IMR-90 (cell line): ENCODE data around the gene AKIRIN2. TPM values are rescaled to one million over a fixed set of nuclear protein-coding genes. Genes with fewer than 3 reads are reported as not detected.

Experiments used
- ATAC-seq: fragments of 200-7000 bp; cut with Tn5 transposase; 2 replicates; pipeline ENCODE4 v1.9.1; 2020; ENCODE audit warnings: low read depth, mild to moderate bottlenecking, moderate library complexity
- BruUV-seq: library from RNA; stranded (reverse); fragments of 400-500 nt; replicated peaks from 2 replicates; lab custom pipeline; 2021; lab: Mats Ljungman, UMichigan
- CTCF ChIA-PET: fragments of 300-600 bp; formaldehyde crosslinking; extraction: SDS; loops from one replicate; lab custom pipeline; 2021; ENCODE audit warnings: antibody characterized with exemption; lab: Yijun Ruan, JAX
- POLR2A ChIA-PET: fragments of 300-600 bp; sonication (Branson Sonifier 250); formaldehyde crosslinking; loops from one replicate; lab custom pipeline; 2022; ENCODE audit warnings: antibody characterized with exemption; ENCODE audit not compliant: unreplicated experiment; lab: Charles Lee
- DNase-seq: peaks from one replicate; pipeline ENCODE4 v3.0.0; 2013
- H2AFZ ChIP-seq: replicated peaks from 2 replicates; pipeline ENCODE3; 2013; ENCODE audit warnings: low read length, mild to moderate bottlenecking; ENCODE audit not compliant: poor library complexity
- H2AK5ac ChIP-seq: 2 replicates; pipeline ENCODE4 v1.6.1; 2013; ENCODE audit warnings: low read depth, low read length, inconsistent platforms
- H2AK9ac ChIP-seq: replicated peaks from 2 replicates; pipeline ENCODE3; 2013; ENCODE audit warnings: mild to moderate bottlenecking, low read depth, low read length, moderate library complexity; ENCODE audit not compliant: poor library complexity
- H2BK120ac ChIP-seq: 2 replicates; pipeline ENCODE4 v1.6.1; 2013; ENCODE audit warnings: low read depth, low read length, inconsistent platforms
- H2BK15ac ChIP-seq: 3 replicates; pipeline ENCODE4 v1.6.1; 2013; ENCODE audit warnings: low read depth, low read length, inconsistent platforms
- H2BK20ac ChIP-seq: 2 replicates; pipeline ENCODE4 v1.6.1; 2013; ENCODE audit warnings: low read depth, mild to moderate bottlenecking, inconsistent platforms, low read length, moderate library complexity
- H2BK5ac ChIP-seq: 2 replicates; pipeline ENCODE4 v1.6.1; 2013; ENCODE audit warnings: mild to moderate bottlenecking, low read depth, low read length, inconsistent platforms; ENCODE audit not compliant: poor library complexity, severe bottlenecking
- H3K14ac ChIP-seq: replicated peaks from 2 replicates; pipeline ENCODE4 v1.6.1; 2013; ENCODE audit warnings: low read depth, low read length, inconsistent platforms
- H3K18ac ChIP-seq: 2 replicates; pipeline ENCODE4 v1.6.1; 2013; ENCODE audit warnings: low read depth, low read length, control low read depth
- H3K23ac ChIP-seq: 2 replicates; pipeline ENCODE4 v1.6.1; 2013; ENCODE audit warnings: low read depth, low read length, inconsistent platforms
- H3K27ac ChIP-seq: 2 replicates; pipeline ENCODE4 v1.5.1; 2013; ENCODE audit warnings: mild to moderate bottlenecking, control low read depth, low read length; ENCODE audit not compliant: insufficient read depth
- H3K27me3 ChIP-seq: 2 replicates; pipeline ENCODE4 v1.6.1; 2013; ENCODE audit warnings: low read length; ENCODE audit not compliant: control insufficient read depth, insufficient read depth
- H3K36me3 ChIP-seq: 2 replicates; pipeline ENCODE4 v1.6.1; 2013; ENCODE audit warnings: low read length, mixed read lengths; ENCODE audit not compliant: control insufficient read depth, insufficient read depth
- H3K4ac ChIP-seq: 2 replicates; pipeline ENCODE4 v1.6.1; 2013; ENCODE audit warnings: low read depth, low read length, inconsistent platforms
- H3K4me1 ChIP-seq: 2 replicates; pipeline ENCODE4 v1.6.1; 2013; ENCODE audit warnings: low read length, mixed read lengths; ENCODE audit not compliant: control insufficient read depth, insufficient read depth
- H3K4me2 ChIP-seq: 2 replicates; pipeline ENCODE4 v1.6.1; 2013; ENCODE audit warnings: low read depth, mild to moderate bottlenecking, control low read depth, low read length, moderate library complexity
- H3K4me3 ChIP-seq: 2 replicates; pipeline ENCODE4 v1.5.1; 2013; ENCODE audit warnings: low read depth, mild to moderate bottlenecking, control low read depth, low read length, moderate library complexity; ENCODE audit not compliant: insufficient read depth
- H3K56ac ChIP-seq: 2 replicates; pipeline ENCODE4 v1.6.1; 2013; ENCODE audit warnings: low read length, inconsistent platforms; ENCODE audit not compliant: insufficient read depth; ENCODE audit errors: extremely low read depth
- H3K79me1 ChIP-seq, 2 experiments: 2 replicates each; pipeline ENCODE4 v1.6.1; 2013; ENCODE audit warnings: low read length in 2 of 2, inconsistent platforms in 1 of 2, low read depth in 1 of 2
- H3K9ac ChIP-seq: 2 replicates; pipeline ENCODE4 v1.6.1; 2013; ENCODE audit warnings: low read depth, low read length, control low read depth
- H3K9me1 ChIP-seq: 2 replicates; pipeline ENCODE4 v1.6.1; 2013; ENCODE audit warnings: low read length, inconsistent platforms; ENCODE audit not compliant: insufficient read depth
- H3K9me3 ChIP-seq: 2 replicates; pipeline ENCODE4 v1.6.1; 2013; ENCODE audit warnings: low read length; ENCODE audit not compliant: control insufficient read depth, insufficient read depth
- H4K20me1 ChIP-seq: 2 replicates; pipeline ENCODE4 v1.6.1; 2013; ENCODE audit warnings: low read length, inconsistent platforms; ENCODE audit not compliant: insufficient read depth
- H4K5ac ChIP-seq: 2 replicates; pipeline ENCODE4 v1.6.1; 2013; ENCODE audit warnings: mild to moderate bottlenecking, low read depth, low read length, control low read depth
- H4K8ac ChIP-seq, 2 experiments: 2 replicates each; pipeline ENCODE4 v1.6.1; 2013; ENCODE audit warnings: low read depth in 2 of 2, low read length in 2 of 2, control low read depth in 1 of 2, inconsistent platforms in 1 of 2
- H4K91ac ChIP-seq: 2 replicates; pipeline ENCODE4 v1.6.1; 2013; ENCODE audit warnings: low read depth, low read length, inconsistent platforms; ENCODE audit not compliant: insufficient read depth
- BHLHE40 ChIP-seq: fragments of 150-350 bp; IDR thresholded peaks from 2 replicates; pipeline ENCODE4 v1.6.1; 2016; ENCODE audit warnings: mild to moderate bottlenecking, low read depth, low read length
- CEBPB ChIP-seq: IDR thresholded peaks from 2 replicates; pipeline ENCODE4 v1.6.1; 2012; ENCODE audit warnings: low read depth, low read length, improper control_type of control experiment
- CHD1 ChIP-seq: IDR thresholded peaks from 2 replicates; pipeline ENCODE4 v1.6.1; 2012; ENCODE audit warnings: low read depth, low read length, improper control_type of control experiment
- ELK1 ChIP-seq: fragments of 150-350 bp; IDR thresholded peaks from 2 replicates; pipeline ENCODE4 v1.6.1; 2016; ENCODE audit warnings: low read depth, mild to moderate bottlenecking, low read length, moderate library complexity, borderline replicate concordance
- FOS ChIP-seq: fragments of 150-350 bp; IDR thresholded peaks from 2 replicates; pipeline ENCODE4 v1.6.1; 2016; ENCODE audit warnings: low read depth, low read length
- MAFK ChIP-seq: IDR thresholded peaks from 2 replicates; pipeline ENCODE4 v1.6.1; 2012; ENCODE audit warnings: low read depth, low read length, improper control_type of control experiment
- MAZ ChIP-seq: IDR thresholded peaks from 2 replicates; pipeline ENCODE4 v1.6.1; 2012; ENCODE audit warnings: low read depth, mild to moderate bottlenecking, low read length, improper control_type of control experiment, moderate library complexity, borderline replicate concordance
- RAD21 ChIP-seq: IDR thresholded peaks from 2 replicates; pipeline ENCODE4 v1.6.1; 2012; ENCODE audit warnings: low read length, improper control_type of control experiment
- SMC3 ChIP-seq: fragments of 150-350 bp; IDR thresholded peaks from 2 replicates; pipeline ENCODE4 v1.6.1; 2016; ENCODE audit warnings: low read depth, mild to moderate bottlenecking, antibody characterized with exemption, low read length, moderate library complexity
- WGBS, 2 experiments: methylation state at CpG; one replicate each; pipeline versions ENCODE4 v1.1.5 to v1.1.7; 2013; ENCODE audit warnings: missing lambda C conversion rate in 2 of 2; ENCODE audit not compliant: insufficient read length in 1 of 2; ENCODE audit errors: extremely low coverage in 2 of 2; 5-methylcytosine and 5-hydroxymethylcytosine counted together
- dilution Hi-C: fragments of 300-500 bp; cut with HindIII; formaldehyde crosslinking; loops from one replicate; pipeline ENCODE4 v1.14.3; 2018; ENCODE audit warnings: low sequenced_read_pairs; ENCODE audit not compliant: unreplicated experiment
- in situ Hi-C: fragments of 300-500 bp; cut with MboI; formaldehyde crosslinking; loops from 3 replicates; pipeline ENCODE4 v1.14.3; 2019; ENCODE audit warnings: low sequenced_read_pairs, inconsistent platforms, mixed read lengths
- intact Hi-C: fragments of 100-400 bp; cut with micrococcal nuclease; formaldehyde crosslinking; loops from 2 replicates; pipeline ENCODE4 v1.10.0; 2022
- polyA plus RNA-seq, 3 experiments: library from polyadenylated mRNA; depleted of rRNA; stranded (reverse); fragments of >200 nt; gene quantifications; 2 replicates each; pipeline ENCODE4 v1.2.3, GENCODE V29; 2012; ENCODE audit warnings: low replicate concordance in 1 of 3
- total RNA-seq: library from RNA; depleted of rRNA; stranded (reverse); fragments of >200 nt; gene quantifications from 2 replicates; pipeline ENCODE4 v1.2.3, GENCODE V29; 2012
- TF ChIP-seq, protein P1 (sequence below): conservative IDR thresholded peaks from 2 replicates; pipeline ENCODE4 v1.5.1; 2012; ENCODE audit warnings: mild to moderate bottlenecking, low read depth, low read length, improper control_type of control experiment
- TF ChIP-seq, protein P2 (sequence below): fragments of 150-350 bp; IDR thresholded peaks from 2 replicates; pipeline ENCODE4 v1.6.1; 2017; ENCODE audit warnings: mild to moderate bottlenecking, antibody characterized with exemption, low read length, low read depth

Gene AKIRIN2
- total and polyA plus RNA-seq, 2 of the 4 experiments (the other 2 are of a cell fraction) = 7.9 to 26.6 TPM

DNA sequence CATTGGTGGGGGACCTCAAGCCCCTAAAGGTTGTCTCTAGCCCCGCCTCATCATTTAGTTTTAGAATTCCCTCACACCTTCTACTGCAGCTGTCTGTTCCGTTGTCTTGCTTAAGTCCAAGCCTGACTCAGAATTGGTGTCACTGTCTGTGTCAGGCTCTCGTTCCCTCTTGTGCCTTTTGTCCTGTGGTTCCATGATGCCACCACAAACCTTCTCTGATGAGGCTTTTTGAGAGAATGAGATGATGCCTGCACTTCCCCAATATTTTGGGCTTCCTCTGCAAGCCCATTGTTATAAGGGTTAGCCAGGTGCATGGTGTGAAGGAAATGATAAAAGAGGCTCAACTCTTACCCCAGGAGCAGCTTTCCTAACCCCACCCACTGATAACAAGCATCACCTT lies 8.1 kb upstream of the AKIRIN2 start:
- Histone ChIP-seq H3K27ac (no peak overlapping the region), H4K8ac (no peak overlapping the region), H3K36me3 (no peaks in the 10 kb centered on the region), H3K27me3 (no peaks in the 10 kb centered on the region), H3K56ac (no peak overlapping the region), H3K4ac (peak overlapping the region; percentile 35; the same call in 1 of the 2 replicates), H3K4me2 (no peak overlapping the region), H3K23ac (no peak overlapping the region), H3K4me1 (peaks cover 4% of the 10 kb centered on the region; the same call in 1 of the 2 replicates), H2AK9ac (no peak overlapping the region), H2BK5ac (no peak overlapping the region), H2BK15ac (no peak overlapping the region), H3K79me1 (0 out of 4 replicates have a peak, but pooled peaks cover 0 to under 1% of the 10 kb centered on the region in 2 experiments), H3K9me1 (peaks cover 8% of the 10 kb centered on the region; the same call in 1 of the 2 replicates), H2BK120ac (peak overlapping the region; percentile 22), H2BK20ac (peak overlapping the region; percentile 62; the same call in 1 of the 2 replicates), H3K4me3 (no peak overlapping the region), H3K18ac (no peak overlapping the region), H4K20me1 (no peaks in the 10 kb centered on the region; the same call in 1 of the 2 replicates), H2AFZ (no peak overlapping the region), H3K9me3 (no peaks in the 10 kb centered on the region), H4K5ac (no peak overlapping the region), H2AK5ac (peak overlapping the region; percentile 4; the same call in 1 of the 2 replicates), H3K9ac (no peak overlapping the region), H3K14ac (no peak overlapping the region), H4K91ac (no peak overlapping the region)
- intact Hi-C loops (no loop called here), dilution Hi-C loops (no loop called here), in situ Hi-C loops (no loop called here)
- ChIA-PET POLR2A (no interaction called here), CTCF (no interaction called here)
- TF ChIP-seq ELK1 = no peak
- no peak for TF ChIP-seq MAZ
- TF ChIP-seq CEBPB = no peak
- no peak for TF ChIP-seq FOS
- no peak for TF ChIP-seq MAFK
- TF ChIP-seq SMC3 = no peak
- TF ChIP-seq, protein P1, sequence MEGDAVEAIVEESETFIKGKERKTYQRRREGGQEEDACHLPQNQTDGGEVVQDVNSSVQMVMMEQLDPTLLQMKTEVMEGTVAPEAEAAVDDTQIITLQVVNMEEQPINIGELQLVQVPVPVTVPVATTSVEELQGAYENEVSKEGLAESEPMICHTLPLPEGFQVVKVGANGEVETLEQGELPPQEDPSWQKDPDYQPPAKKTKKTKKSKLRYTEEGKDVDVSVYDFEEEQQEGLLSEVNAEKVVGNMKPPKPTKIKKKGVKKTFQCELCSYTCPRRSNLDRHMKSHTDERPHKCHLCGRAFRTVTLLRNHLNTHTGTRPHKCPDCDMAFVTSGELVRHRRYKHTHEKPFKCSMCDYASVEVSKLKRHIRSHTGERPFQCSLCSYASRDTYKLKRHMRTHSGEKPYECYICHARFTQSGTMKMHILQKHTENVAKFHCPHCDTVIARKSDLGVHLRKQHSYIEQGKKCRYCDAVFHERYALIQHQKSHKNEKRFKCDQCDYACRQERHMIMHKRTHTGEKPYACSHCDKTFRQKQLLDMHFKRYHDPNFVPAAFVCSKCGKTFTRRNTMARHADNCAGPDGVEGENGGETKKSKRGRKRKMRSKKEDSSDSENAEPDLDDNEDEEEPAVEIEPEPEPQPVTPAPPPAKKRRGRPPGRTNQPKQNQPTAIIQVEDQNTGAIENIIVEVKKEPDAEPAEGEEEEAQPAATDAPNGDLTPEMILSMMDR = no peak
- no peak for TF ChIP-seq BHLHE40
- no peak for TF ChIP-seq CHD1
- TF ChIP-seq, protein P2, sequence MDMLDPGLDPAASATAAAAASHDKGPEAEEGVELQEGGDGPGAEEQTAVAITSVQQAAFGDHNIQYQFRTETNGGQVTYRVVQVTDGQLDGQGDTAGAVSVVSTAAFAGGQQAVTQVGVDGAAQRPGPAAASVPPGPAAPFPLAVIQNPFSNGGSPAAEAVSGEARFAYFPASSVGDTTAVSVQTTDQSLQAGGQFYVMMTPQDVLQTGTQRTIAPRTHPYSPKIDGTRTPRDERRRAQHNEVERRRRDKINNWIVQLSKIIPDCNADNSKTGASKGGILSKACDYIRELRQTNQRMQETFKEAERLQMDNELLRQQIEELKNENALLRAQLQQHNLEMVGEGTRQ = no peak
- no peak for TF ChIP-seq RAD21
- BruUV-seq = no TSS peak
- WGBS, 2 experiments = no CpG with 5 or more reads among the region's 3 CpGs
- DNase-seq (no peak), ATAC-seq (no peak)
